ENCODE data around the gene NNT.

Gene NNT

GRCh38 chr5:43674536-43674935, 71.6 kb downstream of the NNT start:
- no peak overlapping the region for H3K27ac ChIP-seq
- TF ChIP-seq CTCF (conservative IDR thresholded peaks at IDR 0.05) = no peak

- H3K27ac ChIP-seq = no peak overlapping the region
- TF ChIP-seq CTCF (conservative IDR thresholded peaks at IDR 0.05) = no peak
Measured at GRCh38 chr5:43675357-43675756, 72.4 kb downstream of the NNT start.

- no peak overlapping the region for H3K27ac ChIP-seq
- no peak for TF ChIP-seq CTCF (conservative IDR thresholded peaks at IDR 0.05)
Measured at GRCh38 chr5:43676083-43676840, 73.3 kb downstream of the NNT start.

- TF ChIP-seq CTCF (conservative IDR thresholded peaks at IDR 0.05) = no peak
- H3K27ac ChIP-seq = no peak overlapping the region
Measured at GRCh38 chr5:43677253-43677652, 74.3 kb downstream of the NNT start.

- no peak overlapping the region for H3K27ac ChIP-seq
- no peak for TF ChIP-seq CTCF (conservative IDR thresholded peaks at IDR 0.05)
Measured at GRCh38 chr5:43679214-43679613, 76.2 kb downstream of the NNT start.

GRCh38 chr5:43680286-43680685, 77.3 kb downstream of the NNT start:
- no peak overlapping the region for H3K27ac ChIP-seq
- no peak for TF ChIP-seq CTCF (conservative IDR thresholded peaks at IDR 0.05)

- TF ChIP-seq CTCF (conservative IDR thresholded peaks at IDR 0.05) = no peak
Measured at GRCh38 chr5:43683884-43684471, 81.0 kb downstream of the NNT start.

More at GRCh38 chr5:43683884-43684471, 81.0 kb downstream of the NNT start:
- H3K27ac ChIP-seq = no peak overlapping the region
